Colonic mucosa (tissue), 4 donors: Measurements from ENCODE around the gene SPATA12. TPM values are rescaled to one million over a fixed set of nuclear protein-coding genes. Genes with fewer than 3 reads are reported as not detected.

Experiments used
- DNase-seq: peaks from one replicate; pipeline ENCODE4 v3.0.0-alpha.2; 2020
- H3K27ac ChIP-seq: fragments of 200-600 bp; one replicate; pipeline ENCODE4 v1.8.0; 2021
- H3K27me3 ChIP-seq: fragments of 200-600 bp; one replicate; pipeline ENCODE4 v1.8.0; 2021
- H3K36me3 ChIP-seq: fragments of 200-600 bp; one replicate; pipeline ENCODE4 v1.8.0; 2021
- H3K4me1 ChIP-seq: fragments of 200-600 bp; one replicate; pipeline ENCODE4 v1.8.0; 2021; ENCODE audit warnings: mild to moderate bottlenecking
- H3K4me3 ChIP-seq: fragments of 200-600 bp; one replicate; pipeline ENCODE4 v1.8.0; 2021
- H3K9ac ChIP-seq, 2 donors: one replicate each; pipeline ENCODE4 v1.7.0; 2013; ENCODE audit warnings: control low read depth in 2 of 2, low read depth in 2 of 2, low read length in 2 of 2
- H3K9me3 ChIP-seq: fragments of 200-600 bp; one replicate; pipeline ENCODE4 v1.8.0; 2021
- intact Hi-C: fragments of 100-400 bp; cut with DNase I; formaldehyde crosslinking; loops from one replicate; pipeline ENCODE4 v1.14.1; 2022
- total RNA-seq, 2 donors: library from RNA; stranded (reverse); fragmentation: NEBNext Ultra II Directional in 1 of 2; extraction: Animal tissue kit (Norgen Biotek cat#: 25700) in 1 of 2; gene quantifications; one replicate each; pipeline ENCODE4 v1.2.1, GENCODE V29; 2021
- TF ChIP-seq, protein P1 (sequence below): fragments of 200-600 bp; IDR thresholded peaks from one replicate; pipeline ENCODE4 v1.8.0; 2022; ENCODE audit warnings: antibody characterized with exemption, mild to moderate bottlenecking
- donor health status: healthy.
- donor health status: DM: no; HTN: no; CAD: no.
- donor health status: DM: no; HTN: no; CAD: no.

SPATA12 gene
- total RNA-seq, 2 donors from 2014 or later = 0.27 TPM; not detected in 1

DNA sequence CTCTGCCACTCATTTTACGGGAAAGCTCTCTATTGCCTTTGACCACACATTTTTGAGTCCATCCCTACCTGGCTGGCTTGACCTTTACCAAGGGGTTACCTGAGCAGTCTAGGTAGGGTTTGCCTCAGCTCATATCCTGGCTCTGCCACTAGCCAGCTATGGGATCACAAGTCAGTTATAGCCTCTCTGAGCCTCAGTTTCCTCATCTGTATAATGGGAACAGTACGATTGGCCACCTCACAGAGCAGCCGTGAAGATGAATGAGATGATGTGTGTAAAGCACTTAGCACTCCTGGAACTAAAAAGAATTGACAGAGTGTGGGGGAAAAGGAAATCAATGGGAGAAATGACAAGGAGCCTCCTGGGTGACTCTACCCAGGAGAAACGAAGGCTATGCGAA is 28.0 kb downstream of the SPATA12 start:
- Histone ChIP-seq H3K4me3 (no peak overlapping the region), H3K9me3 (no peaks in the 10 kb centered on the region), H3K4me1 (no peaks in the 10 kb centered on the region), H3K36me3 (no peaks in the 10 kb centered on the region), H3K27ac (no peak overlapping the region), H3K9ac (no peak overlapping the region), H3K27me3 (no peaks in the 10 kb centered on the region)
- TF ChIP-seq, protein P1, sequence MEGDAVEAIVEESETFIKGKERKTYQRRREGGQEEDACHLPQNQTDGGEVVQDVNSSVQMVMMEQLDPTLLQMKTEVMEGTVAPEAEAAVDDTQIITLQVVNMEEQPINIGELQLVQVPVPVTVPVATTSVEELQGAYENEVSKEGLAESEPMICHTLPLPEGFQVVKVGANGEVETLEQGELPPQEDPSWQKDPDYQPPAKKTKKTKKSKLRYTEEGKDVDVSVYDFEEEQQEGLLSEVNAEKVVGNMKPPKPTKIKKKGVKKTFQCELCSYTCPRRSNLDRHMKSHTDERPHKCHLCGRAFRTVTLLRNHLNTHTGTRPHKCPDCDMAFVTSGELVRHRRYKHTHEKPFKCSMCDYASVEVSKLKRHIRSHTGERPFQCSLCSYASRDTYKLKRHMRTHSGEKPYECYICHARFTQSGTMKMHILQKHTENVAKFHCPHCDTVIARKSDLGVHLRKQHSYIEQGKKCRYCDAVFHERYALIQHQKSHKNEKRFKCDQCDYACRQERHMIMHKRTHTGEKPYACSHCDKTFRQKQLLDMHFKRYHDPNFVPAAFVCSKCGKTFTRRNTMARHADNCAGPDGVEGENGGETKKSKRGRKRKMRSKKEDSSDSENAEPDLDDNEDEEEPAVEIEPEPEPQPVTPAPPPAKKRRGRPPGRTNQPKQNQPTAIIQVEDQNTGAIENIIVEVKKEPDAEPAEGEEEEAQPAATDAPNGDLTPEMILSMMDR = no peak
- no peak for DNase-seq
- intact Hi-C loops = no loop called here

DNA sequence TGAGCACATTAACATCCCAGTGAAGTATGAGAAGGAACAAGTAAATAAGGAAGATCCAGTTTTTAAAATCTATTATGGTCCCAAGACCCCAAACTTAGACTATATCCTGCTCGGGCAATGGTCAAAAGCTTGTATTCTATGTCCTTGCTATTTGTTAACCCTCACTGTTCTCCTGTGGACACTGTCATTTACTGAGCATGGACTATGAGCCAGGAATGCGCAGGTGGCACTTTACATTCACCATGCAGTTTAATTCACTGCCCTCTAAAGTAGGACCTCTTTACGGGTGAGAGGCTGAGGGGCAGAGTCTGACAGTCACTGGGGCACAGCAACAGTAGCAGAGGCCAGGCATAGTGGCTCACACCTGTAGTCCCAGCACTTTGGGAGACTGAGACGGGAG is 28.6 kb downstream of the SPATA12 start:
- Histone ChIP-seq H3K27ac (no peak overlapping the region), H3K4me1 (no peaks in the 10 kb centered on the region), H3K27me3 (no peaks in the 10 kb centered on the region), H3K4me3 (no peak overlapping the region), H3K9ac (no peak overlapping the region), H3K9me3 (no peaks in the 10 kb centered on the region), H3K36me3 (no peaks in the 10 kb centered on the region)
- no peak for DNase-seq
- TF ChIP-seq, protein P1 = no peak
- intact Hi-C loops = no loop called here

DNA sequence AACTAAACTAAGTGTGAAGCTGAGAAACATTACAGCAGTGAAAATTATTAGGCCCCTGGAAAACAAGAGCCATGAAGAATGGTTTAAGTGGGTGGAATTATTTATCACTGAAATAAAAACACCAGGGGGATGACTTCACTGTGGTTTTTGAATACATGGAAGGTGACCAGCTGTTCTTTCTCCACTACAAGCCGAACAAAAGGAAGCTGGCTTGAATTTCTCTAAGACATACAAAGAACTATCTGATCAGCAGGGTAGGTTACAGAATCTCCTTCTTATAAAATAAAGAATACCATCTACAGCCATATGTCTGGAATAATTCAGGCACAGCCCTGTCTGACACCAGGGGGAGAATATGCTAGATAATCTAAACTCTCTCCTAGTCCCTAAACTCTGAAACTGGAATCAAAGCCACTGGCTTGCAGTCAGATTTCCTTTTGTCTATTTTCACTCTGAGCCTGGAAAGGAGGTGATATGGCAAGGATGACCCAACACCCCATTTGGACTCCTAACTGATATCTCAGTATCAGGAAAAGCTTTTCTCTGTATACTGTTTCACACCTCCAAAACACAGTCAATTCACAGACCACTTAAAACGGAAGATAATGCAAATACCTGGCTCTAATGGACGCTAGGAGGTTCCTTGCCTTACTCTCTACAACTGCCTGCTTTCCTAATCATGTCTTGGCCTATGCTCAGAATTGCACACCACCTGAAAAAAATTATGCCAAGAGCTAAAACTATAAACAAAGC is 31.2 kb downstream of the SPATA12 start:
- Histone ChIP-seq H3K9me3 (no peaks in the 10 kb centered on the region), H3K27ac (no peak overlapping the region), H3K27me3 (no peaks in the 10 kb centered on the region), H3K9ac (no peak overlapping the region), H3K4me1 (no peaks in the 10 kb centered on the region), H3K36me3 (no peaks in the 10 kb centered on the region), H3K4me3 (no peak overlapping the region)
- DNase-seq = no peak
- TF ChIP-seq, protein P1 = no peak
- intact Hi-C loops = loop anchor here (10.0 kb wide), 1 partner anchor 387 kb away; no protein-coding TSS in a partner anchor

DNA sequence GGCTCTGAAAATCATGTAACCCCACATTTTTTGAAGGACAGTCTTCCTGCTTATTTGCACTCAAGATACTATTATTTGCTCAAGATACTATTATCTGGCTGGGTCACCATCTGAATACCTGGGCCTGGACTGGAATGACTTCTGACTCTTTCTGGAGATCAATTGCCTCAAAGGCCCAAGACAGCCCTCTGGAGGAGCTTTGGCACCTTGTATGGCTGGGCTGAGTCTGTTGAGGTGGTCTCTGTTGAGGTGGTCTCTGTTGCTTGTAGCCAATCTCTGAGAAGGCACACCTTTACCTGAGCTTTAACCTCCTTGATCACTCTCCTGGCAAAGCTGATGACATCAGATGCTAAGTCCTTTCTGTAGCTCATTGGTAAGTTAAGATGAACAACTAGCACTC is 33.0 kb downstream of the SPATA12 start:
- no peak overlapping the region for H3K9ac ChIP-seq
- intact Hi-C loops = loop anchor here (10.0 kb wide), 1 partner anchor 389 kb away; no protein-coding TSS in a partner anchor
- TF ChIP-seq, protein P1 = no peak

DNA sequence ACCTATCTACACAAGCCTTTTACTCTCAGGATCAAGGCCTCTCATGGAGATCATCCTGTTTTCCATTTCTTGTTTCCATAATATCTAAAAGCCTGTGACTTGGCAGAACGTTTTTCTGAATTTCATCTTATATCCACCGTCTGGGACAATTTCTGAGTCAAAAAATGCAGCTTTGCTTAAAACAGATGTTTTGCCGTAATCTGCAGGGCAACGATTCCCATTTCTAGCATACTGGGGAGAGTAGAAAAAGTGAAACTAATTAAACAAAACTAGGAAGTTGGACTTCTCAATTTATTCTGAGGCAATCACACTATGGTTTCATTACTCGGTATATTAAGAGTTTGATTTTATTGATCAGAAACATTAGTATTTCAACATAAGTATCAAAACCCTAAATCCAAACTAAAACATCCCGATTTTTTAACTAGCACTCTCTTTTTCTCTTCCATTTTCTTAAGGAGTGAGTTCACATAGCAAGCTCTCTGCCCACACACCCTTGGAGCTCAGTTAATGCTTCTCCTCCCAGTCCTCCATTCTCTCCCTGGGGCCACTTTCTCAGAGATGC is 33.6 kb downstream of the SPATA12 start:
- H3K27me3 ChIP-seq = no peaks in the 10 kb centered on the region
- no peaks in the 10 kb centered on the region for H3K36me3 ChIP-seq
- TF ChIP-seq, protein P1 = no peak
- no peak overlapping the region for H3K4me3 ChIP-seq
- intact Hi-C loops = loop anchor here (10.0 kb wide), 1 partner anchor 389 kb away; no protein-coding TSS in a partner anchor
- no peak overlapping the region for H3K9ac ChIP-seq
- no peaks in the 10 kb centered on the region for H3K4me1 ChIP-seq
- DNase-seq = no peak
- H3K9me3 ChIP-seq = no peaks in the 10 kb centered on the region
- H3K27ac ChIP-seq = no peak overlapping the region

More for the DNA sequence above, 33.0 kb downstream of the SPATA12 start:
- no peak overlapping the region for H3K27ac ChIP-seq
- no peak overlapping the region for H3K4me3 ChIP-seq
- no peak for DNase-seq
- no peaks in the 10 kb centered on the region for H3K4me1 ChIP-seq
- H3K36me3 ChIP-seq = no peaks in the 10 kb centered on the region
- no peaks in the 10 kb centered on the region for H3K27me3 ChIP-seq
- no peaks in the 10 kb centered on the region for H3K9me3 ChIP-seq
